Dermis blood vessel endothelial cell (primary cell): Measurements from ENCODE around the gene INMT. TPM values are rescaled to one million over a fixed set of nuclear protein-coding genes. Genes with fewer than 3 reads are reported as not detected.

Experiments
- DNase-seq: peaks from one replicate; pipeline ENCODE4 v3.0.0; 2010
- total RNA-seq: library from RNA; depleted of rRNA; stranded (reverse); fragments of >200 nt; gene quantifications from 2 replicates; pipeline ENCODE4 v1.2.3, GENCODE V29; 2014

INMT gene
- total RNA-seq, 1 donor from 2014 or later, result not detected

- no peak for DNase-seq
Measured at GRCh38 chr7:30754315-30754877, 2.5 kb downstream of the INMT start.

- DNase-seq, result no peak
Measured at GRCh38 chr7:30755384-30756154, 3.6 kb downstream of the INMT start.

- DNase-seq, result no peak
Measured at GRCh38 chr7:30757342-30757692, 5.4 kb downstream of the INMT start.

GRCh38 chr7:30760514-30761213 lies 8.7 kb downstream of the INMT start:
- no peak for DNase-seq

GRCh38 chr7:30761214-30762156 lies 9.6 kb downstream of the INMT start:
- no peak for DNase-seq

DNA sequence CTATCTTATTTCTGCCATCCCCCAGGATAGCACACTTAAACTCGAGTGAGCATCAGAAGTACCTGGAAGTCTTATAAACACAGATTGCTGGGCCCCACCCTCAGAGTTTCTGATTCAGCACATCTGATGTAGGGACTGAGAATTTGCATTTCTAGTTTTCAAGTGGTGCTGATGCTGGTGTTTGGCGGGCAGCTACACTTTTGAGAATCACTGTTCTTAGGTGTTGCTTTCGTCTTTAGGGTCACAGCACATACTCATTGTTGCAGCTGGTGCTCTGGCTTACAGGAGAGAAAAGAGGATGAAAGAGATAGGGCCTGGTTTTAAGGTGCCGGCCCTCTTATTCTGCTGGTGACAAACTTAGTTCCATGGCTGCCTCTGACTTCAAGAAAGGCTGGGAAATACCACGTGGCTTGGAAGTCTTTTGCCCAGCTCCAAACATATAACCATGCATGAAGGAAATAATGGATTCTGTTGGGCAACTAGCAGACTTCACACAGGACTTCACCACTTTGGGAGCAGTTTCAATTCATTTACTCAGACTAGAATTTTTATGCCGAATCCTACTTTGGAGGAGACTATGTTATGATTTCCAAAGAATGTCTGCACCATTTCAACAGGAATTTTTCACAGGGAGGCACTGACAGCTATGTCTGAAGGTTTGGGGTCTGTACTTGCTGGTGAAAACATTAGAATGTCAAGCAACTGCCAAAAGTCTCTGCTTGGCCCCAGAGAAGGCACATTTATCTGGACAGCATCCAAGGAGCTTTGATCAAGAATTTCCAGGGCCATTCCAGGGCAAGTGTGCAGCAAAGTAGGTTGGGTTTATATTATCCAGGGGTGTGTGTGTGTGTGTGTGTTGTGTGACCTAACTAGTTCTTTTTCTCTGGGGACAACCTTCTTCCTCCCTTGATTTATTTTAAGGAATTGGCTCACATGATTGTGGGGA lies 12.4 kb downstream of the INMT start:
- DNase-seq, result peak; percentile 25

DNA sequence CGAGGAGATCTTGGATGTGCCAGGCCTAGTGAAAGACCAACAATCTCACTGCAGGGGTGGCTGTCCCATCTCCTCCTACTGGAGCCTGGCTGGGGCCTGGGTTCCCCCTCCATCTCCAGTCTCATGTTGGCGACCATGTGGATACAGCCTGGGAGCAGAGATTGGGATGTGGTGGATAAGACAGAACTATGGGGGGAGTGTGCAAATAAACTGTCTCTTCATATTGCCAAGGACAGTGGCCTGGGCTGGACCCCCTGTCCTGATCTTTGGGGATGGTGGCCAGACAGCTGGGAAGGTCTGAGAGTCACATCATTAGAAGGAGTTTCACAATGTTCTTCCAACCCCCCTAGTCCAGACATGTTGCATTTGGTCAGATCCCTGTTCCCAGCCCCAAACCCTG lies 13.5 kb downstream of the INMT start:
- no peak for DNase-seq

DNA sequence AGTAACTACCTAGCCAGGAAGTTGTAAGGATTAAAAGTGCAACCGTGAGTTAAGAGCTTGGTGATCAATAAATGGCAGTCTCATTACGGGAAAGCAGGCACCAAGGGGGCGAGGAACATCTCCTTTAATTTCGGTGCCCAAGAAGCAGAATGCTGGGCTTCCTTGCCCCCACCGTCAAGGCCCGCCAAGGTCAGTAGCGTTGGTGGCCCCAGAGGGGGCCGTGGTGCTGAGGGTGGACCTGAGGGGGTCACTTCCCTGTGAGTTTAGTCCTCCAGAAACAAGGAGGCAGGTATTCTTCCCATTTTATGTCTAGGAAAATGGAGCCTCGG lies 18.9 kb downstream of the INMT start:
- no peak for DNase-seq

- DNase-seq, result peak; percentile 88
Measured at GRCh38 chr7:30771174-30771879, 19.4 kb downstream of the INMT start, which contains the start of gene MINDY4. TSS of gene MINDY4 (plus strand) at chr7:30771417. CDS start at chr7:30771494, 77 bp downstream.

- peak; percentile 23 for DNase-seq
Measured at GRCh38 chr7:30771880-30772425, 20.0 kb downstream of the INMT start.

DNA sequence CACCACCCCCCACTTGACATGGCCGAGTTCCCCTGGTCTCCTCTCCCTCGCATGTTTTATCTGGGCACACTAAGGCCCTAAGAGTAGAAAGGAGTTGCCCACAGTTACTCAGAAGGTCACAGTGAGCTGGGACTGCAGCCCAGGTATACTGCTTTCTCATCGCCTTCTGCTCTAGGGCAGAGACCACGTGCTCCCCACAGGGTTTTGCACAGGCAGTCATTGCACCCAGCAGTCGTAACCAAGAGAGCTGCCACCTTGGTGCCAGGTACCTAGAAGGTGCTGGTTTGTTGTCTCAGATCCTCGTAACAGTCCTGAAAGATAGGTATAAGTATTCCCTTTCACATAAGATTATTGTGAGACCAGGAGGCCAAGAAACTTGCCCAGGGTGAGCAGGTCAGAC lies 21.0 kb downstream of the INMT start:
- DNase-seq, result no peak

DNA sequence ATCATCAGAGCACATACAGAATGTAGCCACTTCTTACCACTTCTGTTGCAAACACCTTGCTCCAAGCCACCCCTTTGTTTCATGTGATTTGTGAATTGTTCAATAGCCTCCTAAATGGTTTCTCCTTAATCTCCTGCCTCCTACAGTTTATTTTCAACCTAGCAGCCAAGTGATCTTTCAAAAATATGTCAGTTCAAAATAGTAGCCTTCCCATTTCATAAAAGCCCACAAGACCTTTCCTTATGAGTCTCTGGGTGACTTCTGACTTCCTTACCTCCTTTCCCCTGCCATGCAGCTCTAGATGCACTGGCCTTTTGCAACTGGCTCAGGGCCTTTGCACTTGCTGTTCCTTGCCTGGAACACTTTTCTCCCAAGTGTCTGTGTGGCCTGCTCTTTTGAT lies 24.1 kb downstream of the INMT start:
- DNase-seq, result no peak

GRCh38 chr7:30776971-30777370 lies 25.0 kb downstream of the INMT start:
- DNase-seq, result no peak

- no peak for DNase-seq
Measured at GRCh38 chr7:30778255-30779025, 26.5 kb downstream of the INMT start.

DNA sequence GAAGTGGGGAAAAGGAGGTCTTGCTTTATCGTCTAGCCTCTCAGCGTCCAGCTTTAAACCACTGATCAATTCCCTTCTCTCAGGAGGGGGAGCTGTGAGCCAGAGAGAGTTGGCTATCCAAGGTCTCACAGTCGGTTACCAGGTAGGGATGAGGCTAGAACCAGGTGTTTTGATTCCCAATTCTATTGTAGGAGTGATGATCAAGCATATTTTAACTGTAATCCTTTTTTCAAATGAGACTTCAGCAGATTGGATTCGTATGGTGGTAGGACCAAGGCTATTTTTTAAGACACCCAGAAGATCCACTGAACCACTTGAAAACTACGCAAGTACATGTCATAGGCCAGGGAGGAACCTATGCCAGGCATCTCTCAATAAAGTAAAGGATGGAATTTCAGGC lies 27.6 kb downstream of the INMT start:
- DNase-seq, result no peak

- DNase-seq, result no peak
Measured at GRCh38 chr7:30780941-30781340, 29.0 kb downstream of the INMT start.

- DNase-seq, result no peak
Measured at GRCh38 chr7:30782690-30783089, 30.8 kb downstream of the INMT start.

DNA sequence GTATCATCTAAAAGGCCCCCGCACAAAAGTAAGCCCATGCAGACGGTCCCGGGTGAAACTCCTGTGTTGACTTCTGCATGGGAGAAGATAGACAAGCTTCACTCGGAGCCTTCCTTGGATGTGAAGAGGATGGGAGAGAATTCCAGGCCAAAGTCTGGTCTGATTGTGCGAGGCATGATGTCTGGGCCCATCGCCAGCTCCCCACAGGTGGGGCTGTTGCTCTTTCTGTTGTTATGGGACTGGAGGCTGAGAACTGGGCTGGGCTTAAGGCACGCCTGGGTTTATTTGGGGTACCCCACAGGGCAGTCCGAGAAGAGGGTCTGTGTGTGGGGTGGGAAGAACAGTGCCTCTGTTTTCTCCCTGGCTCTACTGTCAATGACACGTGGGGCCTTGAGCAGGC lies 33.9 kb downstream of the INMT start:
- DNase-seq, result no peak

DNA sequence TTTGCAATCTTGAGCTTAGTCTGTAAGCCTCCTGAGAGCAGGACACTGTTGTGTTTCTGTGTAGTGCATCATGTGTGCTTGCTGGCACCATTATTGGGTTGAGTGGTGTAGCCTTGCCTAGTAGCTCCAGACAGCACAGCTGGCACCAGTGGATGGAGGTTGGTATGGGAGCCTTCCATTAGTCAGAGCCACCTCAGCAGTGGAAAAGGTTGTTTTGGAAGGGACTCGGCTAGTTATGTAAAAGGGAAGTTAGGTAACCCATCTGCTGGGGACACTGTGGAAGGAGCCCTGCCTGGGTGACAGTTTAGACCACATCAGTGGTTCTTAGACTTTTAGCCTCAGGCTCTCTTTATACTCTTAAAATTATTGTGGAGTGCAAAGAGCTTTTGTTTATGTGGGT lies 35.6 kb downstream of the INMT start:
- DNase-seq, result no peak
